ENCODE data around the gene NAGPA.
A peak's percentile ranks its signal among the peaks of the same experiment; 100 is the strongest.
"Not testable (repeated sequence)": the region's sequence is repeated elsewhere in the genome, so short reads cannot be mapped to it uniquely, and the experiment has no call there.

The NAGPA gene

GRCh38 chr16:5033256-5034166 lies at the start of gene NAGPA:
Gene NAGPA (minus strand): TSS chr16:5033935. CDS start chr16:5033914, 21 bp downstream.
- DNase-seq (ENCODE audit: low read depth in 4 of 4, low spot score in 1 of 4), result peak; percentile 66 to 74 (median 72)

GRCh38 chr16:5080996-5081395 lies 47.3 kb upstream of the NAGPA start:
- DNase-seq (ENCODE audit: low read depth in 4 of 4, low spot score in 1 of 4), result not testable (repeated sequence)

GRCh38 chr16:5080461-5080860 lies 46.7 kb upstream of the NAGPA start:
- not testable (repeated sequence) for DNase-seq (ENCODE audit: low read depth in 4 of 4, low spot score in 1 of 4)

- no peak for DNase-seq (ENCODE audit: low read depth in 4 of 4, low spot score in 1 of 4)
Measured at GRCh38 chr16:5078626-5079025, 44.9 kb upstream of the NAGPA start.

- no peak for DNase-seq (ENCODE audit: low read depth in 4 of 4, low spot score in 1 of 4)
Measured at GRCh38 chr16:5077304-5077703, 43.6 kb upstream of the NAGPA start.

- no peak for DNase-seq (ENCODE audit: low read depth in 4 of 4, low spot score in 1 of 4)
Measured at GRCh38 chr16:5075637-5076036, 41.9 kb upstream of the NAGPA start.

- not testable (repeated sequence) for DNase-seq (ENCODE audit: low read depth in 4 of 4, low spot score in 1 of 4)
Measured at GRCh38 chr16:5073771-5074170, 40.0 kb upstream of the NAGPA start.

GRCh38 chr16:5073279-5073629 lies 39.5 kb upstream of the NAGPA start:
- DNase-seq (ENCODE audit: low read depth in 4 of 4, low spot score in 1 of 4), result no peak

- DNase-seq (ENCODE audit: low read depth in 4 of 4, low spot score in 1 of 4), result no peak
Measured at GRCh38 chr16:5072334-5073278, 38.9 kb upstream of the NAGPA start.

GRCh38 chr16:5071681-5072333 lies 38.1 kb upstream of the NAGPA start, which contains the start of gene ALG1:
Gene ALG1 (plus strand): TSS chr16:5071843. CDS start chr16:5071850, 7 bp downstream.
- DNase-seq (ENCODE audit: low read depth in 4 of 4, low spot score in 1 of 4), result peak; percentile 77 to 81 (median 79)

- DNase-seq (ENCODE audit: low read depth in 4 of 4, low spot score in 1 of 4), result no peak
Measured at GRCh38 chr16:5071341-5071680, 37.6 kb upstream of the NAGPA start.

GRCh38 chr16:5070431-5071186 lies 36.9 kb upstream of the NAGPA start:
- no peak for DNase-seq (ENCODE audit: low read depth in 4 of 4, low spot score in 1 of 4)

GRCh38 chr16:5069854-5070253 lies 36.1 kb upstream of the NAGPA start:
- DNase-seq (ENCODE audit: low read depth in 4 of 4, low spot score in 1 of 4), result no peak

GRCh38 chr16:5069048-5069447 lies 35.3 kb upstream of the NAGPA start:
- no peak for DNase-seq (ENCODE audit: low read depth in 4 of 4, low spot score in 1 of 4)

GRCh38 chr16:5066511-5066910 lies 32.8 kb upstream of the NAGPA start:
- no peak for DNase-seq (ENCODE audit: low read depth in 4 of 4, low spot score in 1 of 4)

- DNase-seq (ENCODE audit: low read depth in 4 of 4, low spot score in 1 of 4), result no peak
Measured at GRCh38 chr16:5065813-5066212, 32.1 kb upstream of the NAGPA start, which contains the start of gene C16orf89. Gene C16orf89 (minus strand): TSS chr16:5065956. CDS start chr16:5065908, 48 bp downstream.

GRCh38 chr16:5065326-5065725 lies 31.6 kb upstream of the NAGPA start:
- no peak for DNase-seq (ENCODE audit: low read depth in 4 of 4, low spot score in 1 of 4)

GRCh38 chr16:5064915-5065314 lies 31.2 kb upstream of the NAGPA start:
- no peak for DNase-seq (ENCODE audit: low read depth in 4 of 4, low spot score in 1 of 4)

GRCh38 chr16:5062790-5063765 lies 29.3 kb upstream of the NAGPA start:
- no peak for DNase-seq (ENCODE audit: low read depth in 4 of 4, low spot score in 1 of 4)
